Cerebellar cortex (tissue), 1 donor: ENCODE data around the gene MPL.
A peak's percentile ranks its signal among the peaks of the same experiment; 100 is the strongest.

ENCODE experiments used
- DNase-seq: peaks from one replicate; pipeline ENCODE4 v3.0.0-alpha.2; 2015; ENCODE audit warnings: low spot score

The MPL gene

GRCh38 chr1:43325381-43325780 is 12.2 kb upstream of the MPL start:
- no peak for DNase-seq

- DNase-seq, result no peak
Measured at GRCh38 chr1:43327549-43328292, 9.9 kb upstream of the MPL start.

- DNase-seq, result no peak
Measured at GRCh38 chr1:43329995-43330751, 7.4 kb upstream of the MPL start.

GRCh38 chr1:43331688-43332087 is 5.9 kb upstream of the MPL start:
- no peak for DNase-seq

- DNase-seq, result no peak
Measured at GRCh38 chr1:43334453-43335205, 3.0 kb upstream of the MPL start.

- no peak for DNase-seq
Measured at GRCh38 chr1:43338001-43338400, 383 bp downstream of the MPL start.

GRCh38 chr1:43339584-43340232 is 2.1 kb downstream of the MPL start:
- DNase-seq, result no peak

- DNase-seq, result no peak
Measured at GRCh38 chr1:43340559-43340958, 2.9 kb downstream of the MPL start.

GRCh38 chr1:43344267-43344850 is 6.7 kb downstream of the MPL start:
- DNase-seq, result no peak

- DNase-seq, result no peak
Measured at GRCh38 chr1:43345120-43345519, 7.5 kb downstream of the MPL start.

- no peak for DNase-seq
Measured at GRCh38 chr1:43346636-43347035, 9.0 kb downstream of the MPL start.

GRCh38 chr1:43348343-43348808 is 10.8 kb downstream of the MPL start:
- DNase-seq, result peak; percentile 44

- peak; percentile 77 for DNase-seq
Measured at GRCh38 chr1:43348809-43349593, 11.4 kb downstream of the MPL start.

GRCh38 chr1:43349594-43350306 is 12.1 kb downstream of the MPL start:
- peak; percentile 40 for DNase-seq

- no peak for DNase-seq
Measured at GRCh38 chr1:43350976-43351375, 13.4 kb downstream of the MPL start.

- DNase-seq, result no peak
Measured at GRCh38 chr1:43351421-43352350, 14.1 kb downstream of the MPL start.

- no peak for DNase-seq
Measured at GRCh38 chr1:43352351-43352705, 14.7 kb downstream of the MPL start.

GRCh38 chr1:43352881-43353280 is 15.3 kb downstream of the MPL start:
- no peak for DNase-seq

GRCh38 chr1:43354471-43354870 is 16.9 kb downstream of the MPL start:
- DNase-seq, result no peak
